PC-3 (cell line): ENCODE data around the gene AP5S1. TPM values are rescaled to one million over a fixed set of nuclear protein-coding genes. Genes with fewer than 3 reads are reported as not detected.
"Not testable (repeated sequence)": the region's sequence is repeated elsewhere in the genome, so short reads cannot be mapped to it uniquely, and the experiment has no call there.

Source experiments
- ATAC-seq: fragments of 200-7000 bp; cut with Tn5 transposase; 2 replicates; pipeline ENCODE4 v1.9.1; 2020; ENCODE audit warnings: mild to moderate bottlenecking, moderate library complexity
- BruUV-seq: library from RNA; stranded (reverse); fragments of 400-500 nt; replicated peaks from 2 replicates; lab custom pipeline; 2021; lab: Mats Ljungman, UMichigan
- CTCF ChIA-PET: fragments of 300-600 bp; sonication (Branson Sonifier 250); formaldehyde crosslinking; loops from one replicate; lab custom pipeline; 2022; ENCODE audit warnings: antibody characterized with exemption; lab: Charles Lee
- POLR2A ChIA-PET: fragments of 300-600 bp; sonication (Branson Sonifier 250); formaldehyde crosslinking; loops from one replicate; lab custom pipeline; 2022; ENCODE audit warnings: antibody characterized with exemption; ENCODE audit not compliant: unreplicated experiment; lab: Charles Lee
- DNase-seq: peaks from one replicate; pipeline ENCODE4 v3.0.0-alpha.2; 2015
- H2AFZ ChIP-seq: fragments of 300-600 bp; sonication (generic); 2 replicates; pipeline ENCODE4 v1.6.0; 2016; ENCODE audit warnings: antibody characterized with exemption, low read length
- H3F3A ChIP-seq: fragments of 300-600 bp; sonication (generic); one replicate; pipeline ENCODE4 v1.6.0; 2017; ENCODE audit warnings: antibody characterized with exemption, low read length, control low read depth, mild to moderate bottlenecking; ENCODE audit not compliant: unreplicated experiment
- H3K27ac ChIP-seq: fragments of 300-600 bp; sonication (generic); 2 replicates; pipeline ENCODE4 v1.5.1; 2016; ENCODE audit warnings: mild to moderate bottlenecking, low read length
- H3K27me3 ChIP-seq: fragments of 300-600 bp; sonication (generic); 2 replicates; pipeline ENCODE4 v1.6.1; 2016; ENCODE audit warnings: low read length, mixed read lengths
- H3K36me3 ChIP-seq: fragments of 300-600 bp; sonication (generic); 2 replicates; pipeline ENCODE4 v1.6.1; 2016; ENCODE audit warnings: low read depth, mixed run types, low read length, mixed read lengths
- H3K4me1 ChIP-seq: fragments of 300-600 bp; sonication (generic); 2 replicates; pipeline ENCODE4 v1.5.1; 2016; ENCODE audit warnings: low read length; ENCODE audit not compliant: insufficient read depth
- H3K4me2 ChIP-seq: fragments of 300-600 bp; sonication (generic); 2 replicates; pipeline ENCODE4 v1.6.0; 2016; ENCODE audit warnings: low read length
- H3K4me3 ChIP-seq: fragments of 300-600 bp; sonication (generic); 2 replicates; pipeline ENCODE4 v1.5.1; 2016; ENCODE audit warnings: mild to moderate bottlenecking, low read length, mixed read lengths
- H3K79me2 ChIP-seq: fragments of 300-600 bp; sonication (generic); 2 replicates; pipeline ENCODE4 v1.6.1; 2017; ENCODE audit warnings: low read length, mixed read lengths
- H3K9ac ChIP-seq: fragments of 300-600 bp; sonication (generic); 2 replicates; pipeline ENCODE4 v1.6.0; 2016; ENCODE audit warnings: mild to moderate bottlenecking, low read length
- H3K9me2 ChIP-seq: fragments of 300-600 bp; sonication (generic); replicated peaks from 2 replicates; pipeline ENCODE4 v1.6.1; 2016; ENCODE audit warnings: mixed run types, low read length, mixed read lengths
- H3K9me3 ChIP-seq: fragments of 300-600 bp; sonication (generic); 2 replicates; pipeline ENCODE4 v1.6.1; 2016; ENCODE audit warnings: low read length, mixed read lengths
- H4K20me1 ChIP-seq: fragments of 300-600 bp; sonication (generic); 2 replicates; pipeline ENCODE4 v1.6.1; 2016; ENCODE audit warnings: low read length, mixed read lengths
- CTCF ChIP-seq: fragments of 300-600 bp; sonication (generic); conservative IDR thresholded peaks from 2 replicates; pipeline ENCODE4 v1.5.1; 2017; ENCODE audit warnings: antibody characterized with exemption, low read depth, mild to moderate bottlenecking, low read length
- EZH2 ChIP-seq: fragments of 300-600 bp; sonication (generic); IDR thresholded peaks from one replicate; pipeline ENCODE4 v1.6.1; 2017; ENCODE audit warnings: antibody characterized with exemption, mild to moderate bottlenecking, low read length; ENCODE audit not compliant: unreplicated experiment
- EZH2phosphoT487 ChIP-seq: fragments of 300-600 bp; sonication (generic); IDR thresholded peaks from 2 replicates; pipeline ENCODE4 v1.6.1; 2018; ENCODE audit warnings: mild to moderate bottlenecking, antibody characterized with exemption, low read length, borderline replicate concordance
- intact Hi-C: fragments of 100-400 bp; cut with micrococcal nuclease; formaldehyde crosslinking; loops from 2 replicates; pipeline ENCODE4 v1.9.0; 2023
- total RNA-seq: library from RNA; depleted of rRNA; stranded (reverse); fragments of >200 nt; gene quantifications from 2 replicates; pipeline ENCODE4 v1.2.3, GENCODE V29; 2014

The AP5S1 gene
- total RNA-seq, 1 experiment from 2014 or later = 31.4 TPM

GRCh38 chr20:3788685-3789155 is 31.6 kb upstream of the AP5S1 start:
- CTCF ChIA-PET = no interaction called here
- intact Hi-C loops = no loop called here

DNA sequence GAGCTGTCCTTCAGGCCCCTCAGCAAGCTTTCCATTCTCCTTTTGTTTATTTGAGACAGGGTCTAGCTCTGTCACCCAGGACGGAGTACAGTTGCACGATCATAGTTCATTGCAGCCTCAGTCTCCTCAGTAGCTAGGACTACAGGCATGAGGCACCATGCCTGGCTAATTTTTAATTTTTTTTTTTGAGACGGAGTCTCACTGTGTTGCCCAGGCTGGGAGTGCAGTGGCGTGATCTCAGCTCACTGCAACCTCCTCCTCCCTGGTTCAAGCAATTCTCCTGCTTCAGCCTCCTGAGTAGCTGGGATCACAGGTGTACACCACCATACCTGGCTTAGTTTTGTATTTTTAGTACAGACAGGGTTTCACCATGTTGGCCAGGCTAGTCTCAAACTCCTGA is 31.1 kb upstream of the AP5S1 start:
- H3K27me3 ChIP-seq, H2AFZ ChIP-seq, H3F3A ChIP-seq, DNase-seq, BruUV-seq, H3K4me3 ChIP-seq, H3K9me2 ChIP-seq, intact Hi-C loops, H3K9ac ChIP-seq, POLR2A ChIA-PET, ATAC-seq, H3K9me3 ChIP-seq, H3K4me2 ChIP-seq, H3K27ac ChIP-seq, CTCF ChIA-PET, H3K36me3 ChIP-seq: not testable (repeated sequence)
- peaks cover 15% of the 10 kb centered on the region for H4K20me1 ChIP-seq
- peaks cover 29% of the 10 kb centered on the region for H3K79me2 ChIP-seq
- peaks cover 23% of the 10 kb centered on the region for H3K4me1 ChIP-seq

More at GRCh38 chr20:3788685-3789155, 31.6 kb upstream of the AP5S1 start:
- Histone ChIP-seq H3K27ac (no peak overlapping the region), H3F3A (no peaks in the 10 kb centered on the region), H3K4me3 (no peak overlapping the region), H3K4me2 (peak overlapping the region; percentile 28; the same call in 1 of the 2 replicates), H3K36me3 (0 out of 2 replicates have a peak, but pooled peaks cover 3% of the 10 kb centered on the region), H3K9ac (no peak overlapping the region), H3K27me3 (no peaks in the 10 kb centered on the region), H2AFZ (no peak overlapping the region), H3K4me1 (peaks cover 27% of the 10 kb centered on the region), H3K79me2 (peaks cover 34% of the 10 kb centered on the region), H4K20me1 (peaks cover 20% of the 10 kb centered on the region), H3K9me2 (no peaks in the 10 kb centered on the region), H3K9me3 (no peaks in the 10 kb centered on the region)
- no peak for ATAC-seq
- peak; percentile 21 for DNase-seq
- POLR2A ChIA-PET = no interaction called here
- BruUV-seq = no TSS peak
- TF ChIP-seq EZH2phosphoT487 (no peak), CTCF (no peak), EZH2 (no peak)

DNA sequence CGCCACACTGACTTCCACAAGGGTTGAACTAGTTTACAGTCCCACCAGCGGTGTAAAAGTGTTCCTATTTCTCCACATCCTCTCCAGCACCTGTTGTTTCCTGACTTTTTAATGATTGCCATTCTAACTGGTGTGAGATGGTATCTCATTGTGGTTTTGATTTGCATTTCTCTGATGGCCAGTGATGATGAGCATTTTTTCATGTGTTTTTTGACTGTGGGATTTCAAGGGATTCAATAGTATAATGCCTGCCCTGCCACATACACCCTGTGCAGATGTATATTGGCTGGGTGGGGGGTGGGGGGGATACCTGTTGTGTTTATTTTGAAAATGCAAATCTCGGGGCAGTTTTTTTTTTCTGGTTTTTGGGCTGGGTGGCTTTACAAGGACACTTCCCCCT is 26.2 kb upstream of the AP5S1 start:
- POLR2A ChIA-PET, H3K9ac ChIP-seq, intact Hi-C loops, H2AFZ ChIP-seq, ATAC-seq, H3F3A ChIP-seq, H3K4me3 ChIP-seq, CTCF ChIA-PET, H3K4me2 ChIP-seq, H3K9me3 ChIP-seq, BruUV-seq, H4K20me1 ChIP-seq, H3K27me3 ChIP-seq, DNase-seq, H3K9me2 ChIP-seq, H3K27ac ChIP-seq: not testable (repeated sequence)
- peaks cover 26% of the 10 kb centered on the region for H3K4me1 ChIP-seq
- H3K36me3 ChIP-seq = peaks cover 13% of the 10 kb centered on the region
- peaks cover 38% of the 10 kb centered on the region for H3K79me2 ChIP-seq
